Uterus (tissue), 2 donors: ENCODE measurements around the gene MIA2.

Experiments
- POLR2A ChIP-seq, 2 donors: fragments of 450-650 bp; IDR thresholded peaks; one replicate each; pipeline ENCODE4 v1.6.1; 2016; ENCODE audit warnings: antibody characterized with exemption in 2 of 2, mild to moderate bottlenecking in 1 of 2, moderate library complexity in 1 of 2
- TF ChIP-seq, protein P1 (sequence below), 4 experiments: fragments of 200-600 bp in 2 of 4; fragments of 450-650 bp in 2 of 4; sonication (generic) in 2 of 4; IDR thresholded peaks; one replicate each; pipeline ENCODE4 v1.5.1; 2016 to 2019; ENCODE audit warnings: antibody characterized with exemption in 4 of 4, mild to moderate bottlenecking in 2 of 4, moderate library complexity in 1 of 4

DNA sequence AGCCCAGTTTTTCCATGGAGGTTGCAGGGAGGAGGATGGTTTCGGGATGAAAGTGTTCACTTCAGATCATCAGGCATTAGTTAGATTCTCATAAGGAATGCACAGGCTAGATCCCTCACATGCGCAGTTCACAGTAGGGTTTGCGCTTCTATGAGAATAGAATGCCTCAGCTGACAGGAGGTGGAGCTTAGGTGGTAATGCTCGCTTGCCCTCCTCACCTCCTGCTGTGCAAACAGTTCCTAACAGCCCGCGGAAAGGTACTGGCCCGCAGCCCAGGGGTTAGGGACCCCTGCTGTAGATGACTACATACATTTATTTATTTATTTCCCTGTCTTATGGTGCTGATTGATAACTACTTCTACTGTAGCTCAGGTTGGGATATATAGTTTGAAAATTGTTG, 105.3 kb downstream of the MIA2 start:
- TF ChIP-seq, protein P1, sequence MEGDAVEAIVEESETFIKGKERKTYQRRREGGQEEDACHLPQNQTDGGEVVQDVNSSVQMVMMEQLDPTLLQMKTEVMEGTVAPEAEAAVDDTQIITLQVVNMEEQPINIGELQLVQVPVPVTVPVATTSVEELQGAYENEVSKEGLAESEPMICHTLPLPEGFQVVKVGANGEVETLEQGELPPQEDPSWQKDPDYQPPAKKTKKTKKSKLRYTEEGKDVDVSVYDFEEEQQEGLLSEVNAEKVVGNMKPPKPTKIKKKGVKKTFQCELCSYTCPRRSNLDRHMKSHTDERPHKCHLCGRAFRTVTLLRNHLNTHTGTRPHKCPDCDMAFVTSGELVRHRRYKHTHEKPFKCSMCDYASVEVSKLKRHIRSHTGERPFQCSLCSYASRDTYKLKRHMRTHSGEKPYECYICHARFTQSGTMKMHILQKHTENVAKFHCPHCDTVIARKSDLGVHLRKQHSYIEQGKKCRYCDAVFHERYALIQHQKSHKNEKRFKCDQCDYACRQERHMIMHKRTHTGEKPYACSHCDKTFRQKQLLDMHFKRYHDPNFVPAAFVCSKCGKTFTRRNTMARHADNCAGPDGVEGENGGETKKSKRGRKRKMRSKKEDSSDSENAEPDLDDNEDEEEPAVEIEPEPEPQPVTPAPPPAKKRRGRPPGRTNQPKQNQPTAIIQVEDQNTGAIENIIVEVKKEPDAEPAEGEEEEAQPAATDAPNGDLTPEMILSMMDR (IDR thresholded peaks at IDR 0.05): no peak
- no peak for TF ChIP-seq POLR2A (IDR thresholded peaks at IDR 0.05)
